Dendritic cell treated with granulocyte-macrophage colony-stimulating factor and Interleukin-4, amounts not matched to agents 40 ng/mL and 50 ng/mL, for 4 days (primary cell): ENCODE measurements around the gene NDFIP1.

Experiments
- H3K27ac Mint-ChIP-seq: one replicate; pipeline ENCODE4 v1.8.0; 2022; ENCODE audit warnings: mild to moderate bottlenecking, mixed read lengths
- H3K27me3 Mint-ChIP-seq: one replicate; pipeline ENCODE4 v1.8.0; 2022; ENCODE audit warnings: mild to moderate bottlenecking, mixed read lengths
- H3K36me3 Mint-ChIP-seq: one replicate; pipeline ENCODE4 v1.8.0; 2022; ENCODE audit warnings: low read depth, mixed read lengths
- H3K4me1 Mint-ChIP-seq: one replicate; pipeline ENCODE4 v1.8.0; 2022; ENCODE audit warnings: low read depth, mixed read lengths
- H3K4me3 Mint-ChIP-seq: one replicate; pipeline ENCODE4 v1.8.0; 2022; ENCODE audit warnings: mild to moderate bottlenecking, moderate library complexity, mixed read lengths
- H3K9me3 Mint-ChIP-seq: one replicate; pipeline ENCODE4 v1.8.0; 2022; ENCODE audit warnings: mixed read lengths
- intact Hi-C: fragments of 100-400 bp; cut with micrococcal nuclease; formaldehyde crosslinking; loops from one replicate; pipeline ENCODE4 v1.15.0; 2022

NDFIP1 gene

DNA sequence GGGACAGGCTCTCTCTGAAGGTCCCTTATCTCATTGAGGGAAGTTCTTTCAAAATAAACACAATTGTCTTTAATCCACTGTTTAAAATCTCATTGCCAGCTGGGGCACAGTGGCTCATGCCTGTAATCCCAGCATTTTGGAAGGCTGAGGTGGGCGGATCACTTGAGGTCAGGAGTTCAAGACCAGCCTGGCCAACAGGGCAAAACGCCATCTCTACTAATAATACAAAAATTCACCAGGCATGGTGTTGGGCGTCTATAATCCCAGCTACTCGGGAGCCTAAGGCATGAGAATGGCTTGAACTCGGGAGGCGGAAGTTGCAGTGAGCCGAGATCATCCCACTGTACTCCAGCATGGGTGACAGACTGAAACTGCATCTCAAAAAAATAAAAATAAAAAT, 8.3 kb upstream of the NDFIP1 start:
- Mint-ChIP-seq H3K27ac (no peak overlapping the region), H3K27me3 (no peaks in the 10 kb centered on the region), H3K4me1 (peaks cover 9% of the 10 kb centered on the region), H3K36me3 (no peaks in the 10 kb centered on the region), H3K4me3 (no peak overlapping the region), H3K9me3 (peaks cover 14% of the 10 kb centered on the region)
- intact Hi-C loops: no loop called here

DNA sequence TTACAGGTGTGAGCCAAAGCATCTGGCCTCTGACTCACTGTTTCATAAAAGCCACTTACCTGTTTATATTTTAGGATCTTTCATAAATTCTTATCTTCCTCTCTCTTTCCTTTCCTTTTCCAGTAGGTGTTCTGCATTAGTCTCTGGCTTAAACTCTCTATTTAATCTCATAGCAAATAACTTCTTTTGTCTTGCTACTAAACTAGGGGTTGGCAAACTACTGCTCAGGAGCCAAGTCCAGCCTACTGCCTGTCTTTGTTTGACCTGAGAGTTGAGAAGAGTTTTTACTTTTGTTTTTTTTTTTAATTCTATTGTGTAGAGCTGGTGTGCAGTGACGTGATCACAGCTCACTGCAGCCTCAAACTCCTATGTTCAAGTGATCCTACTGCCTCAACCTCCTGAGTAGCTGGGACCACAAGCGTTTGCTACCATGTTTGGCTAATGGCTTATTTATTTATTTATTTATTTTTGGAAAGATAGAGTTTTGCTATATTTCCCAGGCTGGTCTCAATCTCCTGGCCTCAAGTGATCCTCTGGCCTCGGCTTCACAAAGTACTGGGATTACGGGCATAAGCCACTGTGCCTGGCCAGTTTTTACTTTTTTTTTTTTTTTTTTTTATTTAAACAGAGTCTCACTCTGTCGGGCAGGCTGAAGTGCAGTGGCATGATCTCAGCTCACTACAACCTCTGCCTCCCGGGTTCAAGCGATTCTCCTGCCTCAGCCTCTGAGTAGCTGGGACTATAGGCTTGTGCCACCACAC, 5.4 kb upstream of the NDFIP1 start:
- H3K9me3 Mint-ChIP-seq: peaks cover 14% of the 10 kb centered on the region
- H3K27ac Mint-ChIP-seq: no peak overlapping the region
- H3K36me3 Mint-ChIP-seq: no peaks in the 10 kb centered on the region
- intact Hi-C loops: no loop called here
- no peaks in the 10 kb centered on the region for H3K27me3 Mint-ChIP-seq
- peaks cover 7% of the 10 kb centered on the region for H3K4me1 Mint-ChIP-seq
- no peak overlapping the region for H3K4me3 Mint-ChIP-seq

DNA sequence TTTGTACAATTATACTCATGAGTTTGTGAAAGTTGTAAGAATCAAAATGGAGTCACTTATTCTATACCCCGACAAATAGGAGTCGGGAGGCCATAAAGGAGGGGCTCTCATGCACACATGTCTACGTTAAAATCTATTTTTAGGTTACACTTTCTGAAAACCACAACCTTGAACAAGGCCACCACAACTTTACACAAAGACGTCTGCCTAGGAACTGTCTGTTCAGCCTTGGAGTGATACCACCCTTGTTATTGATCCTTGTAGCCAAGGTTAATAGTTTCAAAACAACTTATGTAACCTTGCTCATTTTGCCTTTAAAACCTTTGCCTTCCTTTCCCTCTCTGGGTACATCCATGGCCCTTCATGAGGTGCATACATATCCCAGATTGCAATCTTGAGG, 4.1 kb upstream of the NDFIP1 start:
- Mint-ChIP-seq H3K27ac (no peak overlapping the region), H3K4me3 (no peak overlapping the region), H3K36me3 (peaks cover 5% of the 10 kb centered on the region), H3K27me3 (no peaks in the 10 kb centered on the region), H3K4me1 (peaks cover 10% of the 10 kb centered on the region), H3K9me3 (peaks cover 14% of the 10 kb centered on the region)
- intact Hi-C loops: no loop called here

DNA sequence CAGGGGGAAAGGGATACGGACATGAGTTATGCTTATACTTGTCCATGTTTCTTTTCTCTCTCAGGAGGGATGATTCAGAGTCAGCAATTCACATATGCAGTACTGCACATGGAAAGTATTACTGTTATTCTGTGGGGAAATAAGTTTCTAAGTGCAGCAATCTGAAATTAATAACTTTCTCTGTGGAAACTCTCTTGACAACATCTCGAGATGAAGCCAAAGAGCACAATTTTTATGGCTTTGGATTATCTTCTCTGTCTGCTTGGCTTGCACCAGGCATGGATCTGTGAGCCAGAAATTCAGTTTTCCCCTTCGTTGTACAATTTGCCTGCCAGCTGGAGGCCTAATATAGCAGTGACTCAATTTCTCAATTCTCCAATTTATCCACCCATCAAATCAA, 2.5 kb upstream of the NDFIP1 start:
- H3K27ac Mint-ChIP-seq: no peak overlapping the region
- intact Hi-C loops: no loop called here

DNA sequence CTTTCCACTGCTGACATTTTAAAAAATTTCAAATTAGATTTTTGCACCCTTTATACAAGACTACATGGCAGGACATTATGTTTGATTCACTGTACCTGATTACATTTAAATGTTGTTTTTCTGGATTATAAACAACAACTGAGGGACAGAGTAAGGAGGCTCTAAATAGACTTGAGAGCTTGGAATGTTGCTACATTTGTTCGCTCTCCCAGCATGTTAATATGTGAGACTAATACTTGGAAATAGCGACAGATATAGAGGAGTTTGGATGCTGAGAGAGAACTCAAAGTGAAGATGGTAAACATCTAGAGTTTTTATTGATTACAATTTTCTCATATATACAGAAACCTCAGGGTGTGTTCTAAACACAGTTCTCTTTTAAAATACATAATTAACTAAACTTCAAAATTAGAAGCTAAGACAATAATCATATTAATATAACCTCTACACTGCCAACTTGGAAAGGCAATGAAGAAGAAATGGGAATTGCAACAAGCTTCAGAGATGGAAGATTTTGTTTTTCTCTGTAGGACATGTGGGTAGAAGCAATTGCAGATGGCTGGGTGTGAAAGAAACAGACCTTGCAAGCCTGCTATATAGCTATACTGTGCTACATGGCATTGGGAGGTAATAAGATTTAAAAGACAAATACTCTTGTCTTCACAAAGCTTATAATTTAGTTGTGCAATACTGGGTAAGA, 1.4 kb upstream of the NDFIP1 start:
- H3K27me3 Mint-ChIP-seq: no peaks in the 10 kb centered on the region
- H3K4me3 Mint-ChIP-seq: no peak overlapping the region
- no peaks in the 10 kb centered on the region for H3K9me3 Mint-ChIP-seq
- intact Hi-C loops: no loop called here
- peaks cover 11% of the 10 kb centered on the region for H3K36me3 Mint-ChIP-seq
- no peak overlapping the region for H3K27ac Mint-ChIP-seq
- peaks cover 21% of the 10 kb centered on the region for H3K4me1 Mint-ChIP-seq

More for the DNA sequence above, 2.5 kb upstream of the NDFIP1 start:
- peaks cover 6% of the 10 kb centered on the region for H3K9me3 Mint-ChIP-seq
- H3K4me3 Mint-ChIP-seq: no peak overlapping the region
- H3K4me1 Mint-ChIP-seq: peaks cover 11% of the 10 kb centered on the region
- H3K27me3 Mint-ChIP-seq: no peaks in the 10 kb centered on the region
- H3K36me3 Mint-ChIP-seq: peaks cover 9% of the 10 kb centered on the region

DNA sequence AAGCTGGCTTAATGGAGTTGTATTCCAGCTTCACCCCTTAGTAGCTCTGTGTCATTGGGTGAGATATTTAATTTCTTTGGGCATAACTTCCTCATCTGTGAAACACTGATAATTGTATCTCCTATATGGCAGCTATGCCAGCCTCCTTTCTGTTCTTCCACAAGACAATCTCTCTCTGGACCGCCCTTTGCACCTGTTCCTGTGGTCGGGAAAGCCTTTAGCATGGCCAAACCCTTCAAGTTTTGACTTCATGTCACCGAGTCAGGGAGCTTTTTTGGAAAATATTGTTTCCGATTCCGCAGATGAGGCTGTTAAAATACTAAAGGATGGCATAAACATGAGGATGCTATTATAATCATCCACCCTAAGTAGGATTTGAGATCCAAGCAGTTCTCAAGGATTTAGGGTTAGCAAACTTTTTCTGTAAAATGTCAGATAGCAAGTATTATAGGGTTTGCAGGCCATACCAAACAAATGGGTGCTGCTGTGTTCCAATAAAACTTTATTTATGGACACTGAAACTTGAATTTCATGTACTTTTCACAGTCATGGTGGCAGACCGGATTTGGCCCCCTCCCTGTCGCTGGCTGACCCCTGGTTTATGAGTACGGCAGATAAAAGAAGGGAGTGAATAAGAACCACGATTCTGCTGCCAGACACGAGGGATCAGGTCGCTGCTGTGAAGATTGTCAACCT, 695 bp upstream of the NDFIP1 start:
- H3K27ac Mint-ChIP-seq: peak overlapping the region; percentile 91
- H3K4me1 Mint-ChIP-seq: peaks cover 25% of the 10 kb centered on the region
- no peaks in the 10 kb centered on the region for H3K27me3 Mint-ChIP-seq
- peak overlapping the region; percentile 95 for H3K4me3 Mint-ChIP-seq
- intact Hi-C loops: no loop called here
- no peaks in the 10 kb centered on the region for H3K9me3 Mint-ChIP-seq
- peaks cover 14% of the 10 kb centered on the region for H3K36me3 Mint-ChIP-seq

DNA sequence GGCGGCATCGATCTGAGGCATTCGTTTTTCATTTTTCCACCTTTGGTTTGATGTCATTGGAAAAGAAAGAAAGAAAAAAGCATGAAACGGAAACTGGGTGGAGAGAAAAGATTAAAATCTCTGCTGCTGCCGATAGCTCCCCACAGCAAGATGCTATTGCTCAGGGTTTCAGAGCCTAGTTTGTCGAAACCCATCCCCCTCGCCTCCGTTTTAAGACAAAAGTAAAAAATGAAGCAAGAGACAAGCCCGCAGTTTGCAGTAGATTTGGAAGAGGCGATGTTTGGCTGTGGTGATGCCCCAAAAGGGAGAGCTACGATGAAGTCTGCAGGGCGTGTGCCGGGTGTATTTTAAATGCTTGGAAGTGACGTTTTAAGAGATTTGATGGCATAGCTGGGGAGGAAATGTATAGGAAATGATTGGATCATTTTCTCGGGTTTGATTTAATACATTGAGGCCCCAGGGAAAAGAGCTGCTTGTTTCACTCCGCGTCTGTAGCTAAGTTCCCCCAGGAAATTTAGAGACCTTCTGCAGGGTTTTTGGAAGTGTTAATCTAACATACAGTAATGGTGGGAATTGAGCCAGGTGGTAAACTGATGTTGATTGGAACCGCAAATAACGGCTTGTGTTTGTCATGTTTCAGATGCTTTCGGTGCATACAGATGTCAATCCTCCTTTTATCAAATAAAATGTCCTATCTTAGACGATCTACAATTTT, 909 bp downstream of the NDFIP1 start:
- peaks cover 39% of the 10 kb centered on the region for H3K4me1 Mint-ChIP-seq

DNA sequence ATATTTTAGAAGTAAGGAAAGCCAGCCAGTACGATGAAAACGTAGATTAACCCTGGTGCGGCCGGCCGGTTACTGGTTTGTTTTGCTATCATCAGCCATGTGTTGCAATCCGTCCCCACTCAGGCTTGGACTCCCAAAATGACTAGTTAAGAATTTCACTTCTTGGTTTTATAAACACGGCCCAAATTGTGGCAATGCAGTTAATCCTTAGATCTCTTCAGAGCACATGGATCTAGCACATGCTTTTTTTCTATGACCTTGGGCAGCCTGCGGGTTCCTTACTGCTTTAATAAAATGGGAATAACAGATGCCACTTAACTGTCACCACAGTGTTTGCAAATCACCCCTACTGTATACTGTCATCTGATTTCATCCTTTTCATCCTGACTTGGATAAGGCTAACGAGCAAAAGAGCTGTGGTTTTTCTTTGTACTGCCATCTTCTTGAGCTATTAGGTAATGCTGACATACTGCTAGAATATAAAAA, 1.5 kb downstream of the NDFIP1 start:
- Mint-ChIP-seq H3K36me3 (peaks cover 20% of the 10 kb centered on the region), H3K27me3 (no peaks in the 10 kb centered on the region), H3K27ac (peak overlapping the region; percentile 91), H3K4me1 (peaks cover 39% of the 10 kb centered on the region), H3K9me3 (no peaks in the 10 kb centered on the region), H3K4me3 (peak overlapping the region; percentile 95)
- intact Hi-C loops: loop anchor here (5.0 kb wide), 1 partner anchor 37 kb away; no protein-coding TSS in a partner anchor

More for the DNA sequence above, 909 bp downstream of the NDFIP1 start:
- Mint-ChIP-seq H3K9me3 (no peaks in the 10 kb centered on the region), H3K36me3 (peaks cover 20% of the 10 kb centered on the region), H3K27me3 (no peaks in the 10 kb centered on the region), H3K4me3 (peak overlapping the region; percentile 95), H3K27ac (peak overlapping the region; percentile 91)
- intact Hi-C loops: loop anchor here (5.0 kb wide), 1 partner anchor 38 kb away; no protein-coding TSS in a partner anchor

DNA sequence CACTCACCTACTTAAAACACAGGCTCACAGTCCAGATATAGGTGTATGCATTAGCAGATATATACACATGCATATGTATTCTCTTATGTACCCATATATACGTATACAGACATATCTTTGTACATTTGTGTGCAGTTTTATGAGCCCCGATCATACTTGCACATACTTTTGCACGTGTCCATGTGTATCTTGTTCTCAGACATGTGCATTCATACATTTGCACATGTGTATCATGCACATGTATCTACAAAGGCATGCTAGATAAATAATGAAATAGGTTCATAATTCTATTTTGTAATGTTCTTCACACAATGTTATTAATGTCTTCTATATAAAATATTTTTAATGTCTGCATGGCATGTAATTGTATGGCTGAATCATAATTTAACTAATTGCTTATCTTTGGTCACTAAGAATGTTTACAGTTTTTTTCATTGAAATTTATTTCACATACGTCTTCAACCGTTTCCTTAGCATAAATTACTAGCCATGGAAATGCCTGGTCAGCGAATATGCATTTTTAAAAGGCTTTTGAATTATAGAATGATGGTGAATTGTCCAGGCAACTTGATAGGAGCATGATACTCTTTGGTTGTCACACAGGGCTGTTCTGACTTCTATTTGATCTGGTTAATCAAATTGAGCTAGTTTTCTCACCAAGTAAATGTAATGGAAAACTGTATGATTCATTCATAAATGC, 2.6 kb downstream of the NDFIP1 start:
- Mint-ChIP-seq H3K9me3 (no peaks in the 10 kb centered on the region), H3K27ac (no peak overlapping the region), H3K4me1 (peaks cover 40% of the 10 kb centered on the region), H3K4me3 (no peak overlapping the region), H3K36me3 (peaks cover 20% of the 10 kb centered on the region), H3K27me3 (no peaks in the 10 kb centered on the region)
- intact Hi-C loops: loop anchor here (5.0 kb wide), 1 partner anchor 36 kb away; no protein-coding TSS in a partner anchor

DNA sequence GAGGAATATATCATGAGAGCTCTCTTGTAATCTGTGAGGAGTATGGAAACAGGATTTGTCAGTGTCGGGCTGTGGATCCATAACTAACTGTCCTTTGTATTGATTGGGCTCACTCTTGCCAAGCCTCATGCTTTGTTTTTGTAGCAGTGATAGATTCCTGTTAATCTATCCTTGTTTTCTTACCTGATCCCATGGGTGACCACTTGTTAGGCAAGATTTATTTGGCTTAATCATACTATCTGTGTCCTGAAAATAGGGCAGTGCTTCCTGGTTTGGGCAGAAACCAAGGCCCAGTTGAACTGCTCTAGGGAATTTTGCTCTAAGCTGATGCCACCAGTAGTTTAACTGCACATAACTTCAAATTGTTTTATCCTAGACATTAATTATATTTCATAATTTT, 6.1 kb downstream of the NDFIP1 start:
- no peak overlapping the region for H3K27ac Mint-ChIP-seq
- H3K4me1 Mint-ChIP-seq: peaks cover 53% of the 10 kb centered on the region
- intact Hi-C loops: loop anchor here (5.0 kb wide), 1 partner anchor 33 kb away; no protein-coding TSS in a partner anchor
- peaks cover 32% of the 10 kb centered on the region for H3K36me3 Mint-ChIP-seq
- no peaks in the 10 kb centered on the region for H3K27me3 Mint-ChIP-seq
- H3K4me3 Mint-ChIP-seq: no peak overlapping the region
- H3K9me3 Mint-ChIP-seq: no peaks in the 10 kb centered on the region

DNA sequence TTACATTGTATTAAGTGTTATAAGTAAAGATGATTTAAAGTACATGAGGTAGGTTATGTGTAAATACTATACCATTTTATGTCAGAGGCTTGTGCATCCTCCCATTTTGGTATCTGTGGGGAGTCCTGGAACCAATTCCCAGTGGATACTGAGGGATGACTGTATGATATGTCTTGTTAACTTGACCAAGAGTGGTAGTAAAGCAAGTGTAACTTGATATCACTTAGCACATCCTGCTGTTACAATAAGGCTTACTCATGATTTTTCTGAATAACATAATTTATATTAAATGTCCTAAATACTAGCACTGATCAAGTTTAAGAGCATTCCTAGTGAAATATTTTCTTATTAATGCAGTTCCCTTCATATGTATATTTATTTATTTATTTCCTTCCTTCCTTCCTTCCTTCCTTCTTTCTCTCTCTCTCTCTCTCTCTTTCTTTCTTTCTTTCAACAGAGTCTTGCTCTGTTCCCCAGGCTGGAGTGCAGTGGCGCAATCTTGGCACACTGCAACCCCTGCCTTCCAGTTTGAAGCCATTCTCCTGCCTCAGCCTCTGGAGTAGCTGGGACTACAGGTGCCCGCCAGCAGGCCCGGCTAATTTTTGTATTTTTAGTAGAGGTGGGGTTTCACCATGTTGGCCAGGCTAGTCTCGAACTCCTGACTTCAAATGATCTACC, 7.5 kb downstream of the NDFIP1 start:
- peaks cover 30% of the 10 kb centered on the region for H3K36me3 Mint-ChIP-seq
- no peak overlapping the region for H3K4me3 Mint-ChIP-seq
- no peak overlapping the region for H3K27ac Mint-ChIP-seq
- H3K9me3 Mint-ChIP-seq: no peaks in the 10 kb centered on the region
- H3K4me1 Mint-ChIP-seq: peaks cover 57% of the 10 kb centered on the region
- intact Hi-C loops: no loop called here
- no peaks in the 10 kb centered on the region for H3K27me3 Mint-ChIP-seq

DNA sequence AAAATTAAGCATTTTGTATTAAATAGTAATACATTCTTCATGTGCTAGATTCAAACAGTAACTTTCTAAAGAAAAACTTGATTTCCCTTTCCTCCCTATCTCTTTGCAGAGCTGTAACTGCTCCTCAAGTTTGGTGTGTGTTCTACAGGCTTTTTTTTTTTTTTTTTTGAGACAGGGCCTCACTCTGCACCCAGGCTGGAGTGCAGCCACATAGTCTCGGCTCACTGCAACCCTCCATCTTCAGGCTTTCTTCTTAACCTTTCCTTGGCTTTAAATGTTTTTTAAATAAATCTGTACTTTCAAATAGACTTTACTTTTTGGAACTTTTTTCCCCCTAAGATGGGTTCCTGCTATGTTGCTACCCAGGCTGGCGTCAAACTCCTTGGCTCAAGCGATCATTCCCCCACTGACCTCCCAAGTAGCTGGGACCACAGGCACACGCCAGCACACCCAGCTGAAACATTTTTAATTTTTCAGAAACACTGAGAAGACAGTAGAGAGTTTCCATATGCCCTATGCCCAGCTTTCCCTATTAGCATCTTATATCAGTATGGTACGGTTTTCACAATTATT, 9.1 kb downstream of the NDFIP1 start:
- Mint-ChIP-seq H3K36me3 (peaks cover 35% of the 10 kb centered on the region), H3K4me1 (peaks cover 47% of the 10 kb centered on the region), H3K27ac (no peak overlapping the region), H3K4me3 (no peak overlapping the region), H3K9me3 (no peaks in the 10 kb centered on the region), H3K27me3 (no peaks in the 10 kb centered on the region)
- intact Hi-C loops: no loop called here
